HEK293T (cell line): ENCODE data around the gene NPAS3.

Source experiments
- BHLHE40 ChIP-seq: fragments of 450-650 bp; IDR thresholded peaks from 2 replicates; pipeline ENCODE4 v1.6.1; 2016; ENCODE audit warnings: mild to moderate bottlenecking, moderate library complexity, borderline replicate concordance
- FOXK2 ChIP-seq: fragments of 450-650 bp; IDR thresholded peaks from 2 replicates; pipeline ENCODE4 v1.6.1; 2016; ENCODE audit warnings: mild to moderate bottlenecking
- L3MBTL2 ChIP-seq: fragments of 450-650 bp; conservative IDR thresholded peaks from 2 replicates; pipeline ENCODE4 v1.6.1; 2016; ENCODE audit warnings: mild to moderate bottlenecking
- NFRKB ChIP-seq: fragments of 450-650 bp; IDR thresholded peaks from 2 replicates; pipeline ENCODE4 v1.6.1; 2016; ENCODE audit warnings: mild to moderate bottlenecking, moderate library complexity
- SP1 ChIP-seq: fragments of 450-650 bp; IDR thresholded peaks from 2 replicates; pipeline ENCODE4 v1.6.1; 2017
- SUZ12 ChIP-seq: fragments of 450-650 bp; IDR thresholded peaks from 2 replicates; pipeline ENCODE4 v1.6.1; 2016; ENCODE audit warnings: mild to moderate bottlenecking
- TARDBP ChIP-seq: fragments of 450-650 bp; IDR thresholded peaks from 2 replicates; pipeline ENCODE4 v1.6.1; 2016

- TF ChIP-seq NFRKB (no peak), TARDBP (no peak), SP1 (no peak), L3MBTL2 (no peak), BHLHE40 (no peak), FOXK2 (no peak), SUZ12 (no peak)
Measured at GRCh38 chr14:33510063-33510481, 571.4 kb downstream of the NPAS3 start.
